Nephron progenitor cell (in vitro differentiated cells): Measurements from ENCODE around the gene INSL3.
"Not testable (repeated sequence)": the region's sequence is repeated elsewhere in the genome, so short reads cannot be mapped to it uniquely, and the experiment has no call there.

Experiments used
- DNase-seq: peaks from one replicate; pipeline ENCODE4 v3.0.0; 2021
- H3K27ac Mint-ChIP-seq: 2 replicates; pipeline ENCODE4 v1.8.0; 2021; ENCODE audit warnings: mild to moderate bottlenecking, moderate library complexity, mixed read lengths
- H3K27me3 Mint-ChIP-seq: 2 replicates; pipeline ENCODE4 v1.8.0; 2021; ENCODE audit warnings: mild to moderate bottlenecking, low read depth, mixed read lengths; ENCODE audit not compliant: poor library complexity
- H3K36me3 Mint-ChIP-seq: 2 replicates; pipeline ENCODE4 v1.8.0; 2021; ENCODE audit warnings: low read depth, mixed read lengths
- H3K4me1 Mint-ChIP-seq: 2 replicates; pipeline ENCODE4 v1.8.0; 2021; ENCODE audit warnings: mixed read lengths
- H3K4me3 Mint-ChIP-seq: 2 replicates; pipeline ENCODE4 v1.8.0; 2021; ENCODE audit warnings: mild to moderate bottlenecking, moderate library complexity, mixed read lengths
- H3K9me3 Mint-ChIP-seq: 2 replicates; pipeline ENCODE4 v1.8.0; 2021; ENCODE audit warnings: mild to moderate bottlenecking, moderate library complexity, mixed read lengths
- TF ChIP-seq, protein P1 (sequence below): fragments of 200-600 bp; sonication (generic); IDR thresholded peaks from 2 replicates; pipeline ENCODE4 v1.5.0; 2021; ENCODE audit warnings: antibody characterized with exemption

The INSL3 gene

DNA sequence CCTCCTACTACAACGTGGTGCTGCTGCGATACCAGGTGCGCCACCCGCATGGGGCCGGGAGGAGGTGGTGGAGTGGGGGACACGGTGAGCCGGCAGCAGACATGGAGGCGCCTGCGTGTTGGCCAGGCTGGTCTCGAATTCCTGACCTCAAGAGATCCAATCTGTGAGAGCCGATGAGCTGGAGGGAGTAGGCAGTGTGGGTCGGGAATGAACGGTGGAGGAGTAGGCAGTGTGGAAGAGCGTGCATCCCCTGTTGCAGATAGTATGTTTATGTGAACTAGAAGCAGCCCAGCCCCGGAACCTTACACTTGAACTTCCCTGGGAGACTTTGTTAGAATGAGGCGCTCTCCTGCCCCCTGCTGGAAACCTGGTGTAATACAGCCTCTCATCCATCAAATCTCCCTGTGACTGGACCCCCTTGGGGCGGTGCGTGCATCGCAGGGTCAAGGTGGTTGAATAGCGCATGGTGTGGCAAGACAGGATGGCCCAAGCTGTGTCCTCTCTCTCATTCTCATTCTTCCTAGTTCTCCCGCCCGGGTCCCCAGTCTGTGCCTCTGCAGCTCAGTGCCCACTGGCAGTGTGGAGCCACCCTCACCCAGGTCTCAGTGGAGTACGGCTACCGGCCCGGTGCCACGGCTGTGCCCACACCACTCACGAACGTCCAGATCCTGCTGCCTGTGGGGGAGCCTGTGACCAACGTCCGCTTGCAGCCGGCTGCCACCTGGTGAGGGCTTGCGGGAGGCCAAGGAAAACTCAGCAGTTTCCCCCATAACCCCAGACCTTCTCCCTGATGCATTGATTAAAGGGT lies 36.9 kb downstream of the INSL3 start:
- Mint-ChIP-seq H3K4me3 (no peak overlapping the region), H3K27me3 (peaks cover 23% of the 10 kb centered on the region), H3K4me1 (no peaks in the 10 kb centered on the region), H3K36me3 (peaks cover 4% of the 10 kb centered on the region), H3K27ac (peak overlapping the region; percentile 68), H3K9me3 (no peaks in the 10 kb centered on the region)
- TF ChIP-seq, protein P1, sequence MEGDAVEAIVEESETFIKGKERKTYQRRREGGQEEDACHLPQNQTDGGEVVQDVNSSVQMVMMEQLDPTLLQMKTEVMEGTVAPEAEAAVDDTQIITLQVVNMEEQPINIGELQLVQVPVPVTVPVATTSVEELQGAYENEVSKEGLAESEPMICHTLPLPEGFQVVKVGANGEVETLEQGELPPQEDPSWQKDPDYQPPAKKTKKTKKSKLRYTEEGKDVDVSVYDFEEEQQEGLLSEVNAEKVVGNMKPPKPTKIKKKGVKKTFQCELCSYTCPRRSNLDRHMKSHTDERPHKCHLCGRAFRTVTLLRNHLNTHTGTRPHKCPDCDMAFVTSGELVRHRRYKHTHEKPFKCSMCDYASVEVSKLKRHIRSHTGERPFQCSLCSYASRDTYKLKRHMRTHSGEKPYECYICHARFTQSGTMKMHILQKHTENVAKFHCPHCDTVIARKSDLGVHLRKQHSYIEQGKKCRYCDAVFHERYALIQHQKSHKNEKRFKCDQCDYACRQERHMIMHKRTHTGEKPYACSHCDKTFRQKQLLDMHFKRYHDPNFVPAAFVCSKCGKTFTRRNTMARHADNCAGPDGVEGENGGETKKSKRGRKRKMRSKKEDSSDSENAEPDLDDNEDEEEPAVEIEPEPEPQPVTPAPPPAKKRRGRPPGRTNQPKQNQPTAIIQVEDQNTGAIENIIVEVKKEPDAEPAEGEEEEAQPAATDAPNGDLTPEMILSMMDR: peak; percentile 80
- peak; percentile 84 for DNase-seq

DNA sequence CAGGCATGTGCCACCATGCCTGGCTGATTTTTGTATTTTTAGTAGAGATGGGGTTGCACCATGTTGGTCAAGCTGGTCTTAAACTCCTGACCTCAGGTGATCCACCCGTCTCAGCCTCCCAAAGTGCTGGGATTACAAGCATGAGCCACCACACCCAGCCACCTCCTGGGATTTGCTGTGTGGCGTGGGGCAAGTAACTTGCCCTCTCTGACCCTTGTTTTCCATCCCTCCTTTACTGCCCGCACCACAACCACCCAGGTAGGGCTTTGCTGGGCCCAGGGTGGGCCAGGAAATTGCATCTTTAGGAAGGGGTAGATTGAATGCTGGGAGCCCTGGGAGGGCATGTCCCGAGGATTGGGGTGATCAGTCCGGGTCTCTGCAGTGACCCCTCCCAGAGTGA lies 37.6 kb downstream of the INSL3 start:
- H3K27ac Mint-ChIP-seq: not testable (repeated sequence)
- H3K27me3 Mint-ChIP-seq: peaks cover 21% of the 10 kb centered on the region

DNA sequence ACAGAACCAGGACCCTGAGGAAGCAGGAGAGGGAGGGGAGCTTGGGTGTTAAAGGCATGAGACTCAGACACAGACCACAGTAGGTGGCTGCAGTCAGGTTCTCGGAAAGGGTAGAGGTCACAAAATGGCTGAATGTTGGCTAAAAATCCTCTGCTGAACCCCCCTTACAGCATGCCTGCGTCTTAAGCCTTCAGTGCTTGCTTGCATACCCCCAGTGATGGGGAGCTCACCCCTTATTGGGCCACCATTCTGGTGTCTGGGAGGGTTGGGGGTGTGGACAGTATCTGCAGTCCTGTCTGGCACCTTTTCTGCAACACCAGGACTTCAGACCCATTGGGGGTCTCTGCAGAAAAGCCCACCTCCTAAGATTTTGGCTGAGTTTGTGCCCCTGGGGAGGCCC lies 40.5 kb downstream of the INSL3 start:
- DNase-seq: no peak
- H3K4me1 Mint-ChIP-seq: peaks cover 13% of the 10 kb centered on the region
- H3K9me3 Mint-ChIP-seq: no peaks in the 10 kb centered on the region
- H3K27me3 Mint-ChIP-seq: peaks cover 46% of the 10 kb centered on the region
- TF ChIP-seq, protein P1: no peak
- H3K27ac Mint-ChIP-seq: no peak overlapping the region
- peaks cover 4% of the 10 kb centered on the region for H3K36me3 Mint-ChIP-seq
- H3K4me3 Mint-ChIP-seq: no peak overlapping the region

More for the DNA sequence above, 37.6 kb downstream of the INSL3 start:
- H3K9me3 Mint-ChIP-seq, H3K4me3 Mint-ChIP-seq, H3K36me3 Mint-ChIP-seq, DNase-seq, H3K4me1 Mint-ChIP-seq: not testable (repeated sequence)

DNA sequence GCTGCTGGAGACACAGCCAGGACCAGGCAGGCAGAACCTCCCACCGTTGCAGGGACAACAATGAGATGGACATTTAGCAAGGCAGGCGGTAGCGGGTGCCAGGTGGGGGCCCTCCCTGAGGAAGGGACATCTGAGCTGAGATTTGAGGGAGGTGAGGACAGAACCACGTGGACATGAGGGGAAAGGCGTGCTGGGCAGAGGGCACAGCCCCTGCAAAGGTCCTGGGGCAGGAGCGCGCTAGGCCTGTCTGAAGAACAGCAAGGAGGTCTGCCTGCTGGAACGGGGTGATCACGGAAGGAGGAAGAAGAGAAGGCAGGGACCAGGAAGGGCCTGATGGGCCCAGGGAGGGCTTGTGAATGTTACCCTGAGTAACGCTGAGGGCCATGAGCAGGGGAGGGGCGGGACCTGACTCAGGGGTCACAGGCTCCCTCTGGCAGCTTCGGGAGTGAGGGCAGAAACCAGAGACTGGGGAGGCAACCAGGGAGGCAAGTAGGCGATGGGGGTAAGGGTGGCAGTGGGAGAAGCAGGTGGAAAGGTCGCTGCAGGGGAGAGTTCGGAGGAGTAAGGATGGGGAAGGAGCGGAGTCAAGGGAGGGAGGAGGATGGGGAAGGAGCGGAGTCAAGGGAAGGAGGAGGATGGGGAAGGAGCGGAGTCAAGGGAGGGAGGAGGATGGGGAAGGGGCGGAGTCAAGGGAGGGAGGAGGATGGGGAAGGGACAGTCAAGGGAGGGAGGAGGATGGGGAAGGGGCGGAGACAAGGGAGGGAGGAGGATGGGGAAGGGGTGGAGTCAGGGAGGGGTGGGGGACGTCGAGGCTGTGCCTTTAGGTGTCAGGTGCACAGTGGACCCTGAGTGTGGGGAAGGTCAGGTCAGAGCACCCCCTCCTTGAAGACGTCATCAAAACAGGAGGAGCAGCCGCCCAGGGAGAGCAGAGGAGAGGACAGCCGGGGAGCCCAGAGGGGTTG lies 42.1 kb downstream of the INSL3 start:
- H3K4me3 Mint-ChIP-seq: peak overlapping the region; percentile 60
- TF ChIP-seq, protein P1: no peak
- H3K9me3 Mint-ChIP-seq: no peaks in the 10 kb centered on the region
- H3K36me3 Mint-ChIP-seq: peaks cover 4% of the 10 kb centered on the region
- H3K27me3 Mint-ChIP-seq: peaks cover 49% of the 10 kb centered on the region
- DNase-seq: peak; percentile 44
- H3K27ac Mint-ChIP-seq: no peak overlapping the region
- H3K4me1 Mint-ChIP-seq: peaks cover 18% of the 10 kb centered on the region

DNA sequence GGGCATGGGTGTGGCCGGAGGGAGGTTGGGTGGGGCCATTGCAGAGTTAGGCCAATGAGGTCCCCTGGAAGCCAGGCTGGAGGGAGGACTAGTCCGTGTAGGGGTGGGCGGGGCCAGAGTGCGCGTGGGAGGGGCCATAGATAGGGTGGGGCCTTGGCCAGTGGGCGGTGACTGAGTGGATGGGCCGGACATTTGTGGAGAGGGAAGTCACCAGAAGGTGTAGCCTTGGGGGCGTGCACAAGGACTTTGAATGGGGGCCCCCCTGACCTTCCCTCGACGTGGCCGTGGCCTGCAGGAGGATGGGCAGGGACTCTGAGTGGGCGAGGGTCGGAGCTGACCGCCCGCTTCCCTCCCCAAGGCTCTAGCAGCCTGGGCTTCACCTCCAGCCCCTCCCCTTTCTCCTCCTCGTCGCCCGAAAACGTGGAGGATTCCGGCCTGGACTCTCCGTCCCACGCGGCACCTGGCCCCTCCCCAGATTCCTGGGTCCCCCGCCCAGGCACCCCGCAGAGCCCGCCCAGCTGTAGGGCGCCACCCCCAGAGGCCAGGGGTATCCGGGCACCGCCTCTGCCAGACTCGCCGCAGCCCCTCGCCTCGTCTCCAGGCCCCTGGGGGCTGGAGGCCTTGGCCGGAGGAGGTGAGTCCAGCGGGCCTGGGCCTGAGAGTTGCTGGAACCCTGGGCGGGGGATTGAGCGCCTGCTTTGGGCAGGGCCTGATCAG lies 42.9 kb downstream of the INSL3 start:
- Mint-ChIP-seq H3K4me3 (peak overlapping the region; percentile 60), H3K4me1 (peaks cover 18% of the 10 kb centered on the region), H3K27ac (no peak overlapping the region), H3K9me3 (no peaks in the 10 kb centered on the region), H3K36me3 (peaks cover 4% of the 10 kb centered on the region), H3K27me3 (peaks cover 47% of the 10 kb centered on the region)
- TF ChIP-seq, protein P1: no peak
- DNase-seq: peak; percentile 80

DNA sequence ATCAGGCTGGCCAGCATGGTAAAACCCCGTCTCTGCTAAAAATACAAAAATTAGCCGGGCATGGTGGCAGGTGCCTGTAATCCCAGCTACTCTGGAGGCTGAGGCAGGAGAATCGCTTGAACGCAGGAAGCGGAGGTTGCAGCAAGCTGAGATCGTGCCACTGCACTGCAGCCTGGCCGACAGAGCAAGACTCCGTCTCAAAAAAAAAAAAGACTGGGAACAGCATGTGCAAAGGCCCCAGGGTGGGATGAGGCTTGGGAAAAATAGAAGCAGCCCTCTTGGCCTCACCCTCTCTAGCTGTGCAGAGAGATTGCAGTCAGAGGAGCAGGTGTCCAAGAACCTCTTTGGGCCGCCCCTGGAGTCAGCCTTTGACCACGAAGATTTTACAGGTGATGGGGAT lies 43.5 kb downstream of the INSL3 start:
- Mint-ChIP-seq H3K4me1 (peaks cover 18% of the 10 kb centered on the region), H3K27me3 (peaks cover 47% of the 10 kb centered on the region), H3K4me3 (peak overlapping the region; percentile 52)
- not testable (repeated sequence) for H3K9me3 Mint-ChIP-seq, DNase-seq, H3K27ac Mint-ChIP-seq, H3K36me3 Mint-ChIP-seq
